CD14-positive monocyte (primary cell): ENCODE data around the gene ARMC5. TPM values are rescaled to one million over a fixed set of nuclear protein-coding genes. Genes with fewer than 3 reads are reported as not detected.

Experiments
- DNase-seq, 3 donors: peaks; one replicate each; pipeline ENCODE4 v3.0.0-alpha.2; 2011 to 2022
- H2AFZ ChIP-seq: 2 replicates; pipeline ENCODE4 v1.6.0; 2012; ENCODE audit warnings: mild to moderate bottlenecking, low read depth, low read length, inconsistent platforms; ENCODE audit not compliant: insufficient read depth, poor library complexity, severe bottlenecking
- H3K27ac ChIP-seq, 2 donors: 1 replicate in 1 of 2; 2 replicates in 1 of 2; pipeline ENCODE4 v1.5.1; 2012 to 2013; ENCODE audit warnings: low read length in 2 of 2, control low read depth in 1 of 2, inconsistent platforms in 1 of 2, low read depth in 1 of 2, mild to moderate bottlenecking in 1 of 2
- H3K27me3 ChIP-seq, 2 donors: one replicate each; pipeline versions ENCODE4 v1.6.0 to v1.6.1; 2011 to 2013; ENCODE audit warnings: low read length in 2 of 2; ENCODE audit not compliant: control insufficient read depth in 2 of 2, insufficient read depth in 2 of 2
- H3K36me3 ChIP-seq, 2 donors: replicated peaks in 1 of 2; 1 replicate in 1 of 2; 2 replicates in 1 of 2; pipeline versions ENCODE4 v1.5.1 to v1.6.1; 2012 to 2013; ENCODE audit warnings: low read length in 2 of 2, control low read depth in 1 of 2, inconsistent platforms in 1 of 2, mild to moderate bottlenecking in 1 of 2; ENCODE audit not compliant: insufficient read depth in 2 of 2, control insufficient read depth in 1 of 2
- H3K4me1 ChIP-seq, 2 donors: 1 replicate in 1 of 2; 2 replicates in 1 of 2; pipeline versions ENCODE4 v1.5.1 to v1.6.1; 2012 to 2013; ENCODE audit warnings: low read length in 2 of 2, control low read depth in 1 of 2, inconsistent platforms in 1 of 2, mild to moderate bottlenecking in 1 of 2, moderate library complexity in 1 of 2; ENCODE audit not compliant: insufficient read depth in 2 of 2, control insufficient read depth in 1 of 2
- H3K4me2 ChIP-seq: replicated peaks from 2 replicates; pipeline ENCODE3; 2012; ENCODE audit warnings: low read length, moderate library complexity, mild to moderate bottlenecking; ENCODE audit not compliant: poor library complexity, severe bottlenecking; ENCODE audit errors: extremely low read depth
- H3K4me3 ChIP-seq, 3 experiments: fragments of 200-600 bp in 1 of 3; sonication (generic) in 1 of 3; replicated peaks in 1 of 3; 1 replicate in 2 of 3; 2 replicates in 1 of 3; pipeline ENCODE4 v1.5.1; 2011 to 2013; ENCODE audit warnings: low read length in 3 of 3, mild to moderate bottlenecking in 3 of 3, control low read depth in 2 of 3, low read depth in 2 of 3, inconsistent platforms in 1 of 3, moderate library complexity in 1 of 3
- H3K79me2 ChIP-seq: 2 replicates; pipeline ENCODE4 v1.6.0; 2012; ENCODE audit warnings: mild to moderate bottlenecking, control low read depth, inconsistent platforms, low read length, moderate library complexity; ENCODE audit not compliant: insufficient read depth
- H3K9ac ChIP-seq: 2 replicates; pipeline ENCODE4 v1.6.0; 2017; ENCODE audit warnings: low read length, mild to moderate bottlenecking; ENCODE audit not compliant: insufficient read depth, poor library complexity, severe bottlenecking
- H3K9me3 ChIP-seq, 2 donors: replicated peaks in 1 of 2; 1 replicate in 1 of 2; 2 replicates in 1 of 2; pipeline versions ENCODE4 v1.5.1 to v1.6.1; 2012 to 2013; ENCODE audit warnings: low read length in 2 of 2, control low read depth in 1 of 2; ENCODE audit not compliant: control insufficient read depth in 1 of 2, insufficient read depth in 1 of 2
- H4K20me1 ChIP-seq: 2 replicates; pipeline ENCODE4 v1.6.0; 2012; ENCODE audit warnings: mild to moderate bottlenecking, low read length, control low read depth, moderate library complexity; ENCODE audit not compliant: insufficient read depth
- H3K27ac Mint-ChIP-seq, 7 donors: one replicate each; pipeline ENCODE4 v1.8.0; 2020; ENCODE audit warnings: mild to moderate bottlenecking in 7 of 7, mixed read lengths in 7 of 7, moderate library complexity in 6 of 7, inconsistent platforms in 2 of 7
- H3K27me3 Mint-ChIP-seq, 3 donors: one replicate each; pipeline ENCODE4 v1.8.0; 2021 to 2022; ENCODE audit warnings: low read depth in 3 of 3, mild to moderate bottlenecking in 3 of 3, mixed read lengths in 3 of 3, moderate library complexity in 3 of 3, inconsistent platforms in 1 of 3
- H3K36me3 Mint-ChIP-seq, 2 donors: one replicate each; pipeline ENCODE4 v1.8.0; 2020; ENCODE audit warnings: mixed read lengths in 2 of 2, inconsistent platforms in 1 of 2, mild to moderate bottlenecking in 1 of 2
- H3K4me1 Mint-ChIP-seq: one replicate; pipeline ENCODE4 v1.8.0; 2020; ENCODE audit warnings: mild to moderate bottlenecking, mixed read lengths
- H3K4me3 Mint-ChIP-seq, 2 donors: one replicate each; pipeline ENCODE4 v1.8.0; 2020; ENCODE audit warnings: mild to moderate bottlenecking in 2 of 2, mixed read lengths in 2 of 2, moderate library complexity in 1 of 2
- H3K9me3 Mint-ChIP-seq, 7 donors: one replicate each; pipeline ENCODE4 v1.8.0; 2020 to 2022; ENCODE audit warnings: mixed read lengths in 7 of 7, mild to moderate bottlenecking in 6 of 7, moderate library complexity in 6 of 7, inconsistent platforms in 2 of 7
- WGBS: methylation state at CpG from one replicate; pipeline ENCODE4 v1.1.5; 2013; ENCODE audit warnings: missing lambda C conversion rate; ENCODE audit not compliant: insufficient coverage; 5-methylcytosine and 5-hydroxymethylcytosine counted together
- intact Hi-C, 2 donors: fragments of 100-400 bp; cut with micrococcal nuclease; formaldehyde crosslinking; loops; one replicate each; pipeline versions ENCODE4 v1.15.0 to v1.15.1; 2023
- polyA plus RNA-seq, 3 donors: library from polyadenylated mRNA; depleted of rRNA in 1 of 3; unstranded in 2 of 3; stranded (reverse) in 1 of 3; fragments of 300-500 nt in 2 of 3; fragments of >200 nt in 1 of 3; fragmentation: Illumina TruSeq in 2 of 3; gene quantifications; 1 replicate in 2 of 3; 2 replicates in 1 of 3; pipeline ENCODE4 v1.2.3, GENCODE V29; 2012 to 2021
- TF ChIP-seq, protein P1 (sequence below): fragments of 200-600 bp; IDR thresholded peaks from one replicate; pipeline ENCODE4 v1.8.0; 2022; ENCODE audit warnings: antibody characterized with exemption, mild to moderate bottlenecking

Gene ARMC5
- polyA plus RNA-seq, 3 donors = 2.9 to 9.3 (median 4.2) TPM

DNA sequence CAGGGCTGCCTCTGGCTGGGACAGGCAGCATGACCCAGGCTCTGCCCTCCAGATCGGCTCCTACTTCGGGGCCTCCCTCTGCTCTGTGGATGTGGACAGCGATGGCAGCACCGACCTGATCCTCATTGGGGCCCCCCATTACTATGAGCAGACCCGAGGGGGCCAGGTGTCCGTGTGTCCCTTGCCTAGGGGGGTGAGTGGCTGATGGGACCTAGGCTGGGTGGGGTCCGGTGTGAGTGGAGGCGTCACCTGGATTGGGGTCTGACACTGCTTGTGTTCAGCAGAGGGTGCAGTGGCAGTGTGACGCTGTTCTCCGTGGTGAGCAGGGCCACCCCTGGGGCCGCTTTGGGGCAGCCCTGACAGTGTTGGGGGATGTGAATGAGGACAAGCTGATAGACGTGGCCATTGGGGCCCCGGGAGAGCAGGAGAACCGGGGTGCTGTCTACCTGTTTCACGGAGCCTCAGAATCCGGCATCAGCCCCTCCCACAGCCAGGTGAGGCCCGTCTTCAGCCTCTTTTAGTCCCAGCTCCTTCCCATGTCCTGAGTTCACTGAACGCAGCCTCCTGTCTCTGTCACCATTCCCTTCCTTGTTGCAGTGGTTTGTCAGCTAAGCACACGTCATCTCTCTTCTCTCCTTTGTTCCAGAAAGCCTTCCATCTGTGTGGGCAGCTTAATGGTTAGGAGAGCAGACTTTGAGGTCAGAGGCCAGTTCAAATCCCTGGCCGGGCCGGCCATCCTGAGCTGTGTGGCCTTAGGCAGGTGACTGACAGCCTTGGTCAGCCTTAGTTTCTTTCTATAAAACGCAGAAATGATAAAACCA is 48.1 kb upstream of the ARMC5 start:
- Histone ChIP-seq H2AFZ (no peak overlapping the region), H3K36me3 (no peaks in the 10 kb centered on the region), H3K9me3 (no peaks in the 10 kb centered on the region), H4K20me1 (no peaks in the 10 kb centered on the region), H3K4me1 (no peaks in the 10 kb centered on the region), H3K4me2 (no peak overlapping the region), H3K27ac (no peak overlapping the region), H3K4me3 (no peak overlapping the region), H3K27me3 (no peaks in the 10 kb centered on the region), H3K9ac (no peak overlapping the region), H3K79me2 (no peaks in the 10 kb centered on the region)
- Mint-ChIP-seq H3K4me3 (no peak overlapping the region), H3K27me3 (peaks cover 8 to 15% (median 8%) of the 10 kb centered on the region in 3 donors), H3K27ac (no peak overlapping the region), H3K36me3 (no peaks in the 10 kb centered on the region), H3K9me3 (no peaks in the 10 kb centered on the region), H3K4me1 (no peaks in the 10 kb centered on the region)
- no peak for DNase-seq
- TF ChIP-seq, protein P1, sequence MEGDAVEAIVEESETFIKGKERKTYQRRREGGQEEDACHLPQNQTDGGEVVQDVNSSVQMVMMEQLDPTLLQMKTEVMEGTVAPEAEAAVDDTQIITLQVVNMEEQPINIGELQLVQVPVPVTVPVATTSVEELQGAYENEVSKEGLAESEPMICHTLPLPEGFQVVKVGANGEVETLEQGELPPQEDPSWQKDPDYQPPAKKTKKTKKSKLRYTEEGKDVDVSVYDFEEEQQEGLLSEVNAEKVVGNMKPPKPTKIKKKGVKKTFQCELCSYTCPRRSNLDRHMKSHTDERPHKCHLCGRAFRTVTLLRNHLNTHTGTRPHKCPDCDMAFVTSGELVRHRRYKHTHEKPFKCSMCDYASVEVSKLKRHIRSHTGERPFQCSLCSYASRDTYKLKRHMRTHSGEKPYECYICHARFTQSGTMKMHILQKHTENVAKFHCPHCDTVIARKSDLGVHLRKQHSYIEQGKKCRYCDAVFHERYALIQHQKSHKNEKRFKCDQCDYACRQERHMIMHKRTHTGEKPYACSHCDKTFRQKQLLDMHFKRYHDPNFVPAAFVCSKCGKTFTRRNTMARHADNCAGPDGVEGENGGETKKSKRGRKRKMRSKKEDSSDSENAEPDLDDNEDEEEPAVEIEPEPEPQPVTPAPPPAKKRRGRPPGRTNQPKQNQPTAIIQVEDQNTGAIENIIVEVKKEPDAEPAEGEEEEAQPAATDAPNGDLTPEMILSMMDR = no peak
- WGBS = 95% methylated on average over 16 of the region's 22 CpGs
- intact Hi-C loops = no loop called here

DNA sequence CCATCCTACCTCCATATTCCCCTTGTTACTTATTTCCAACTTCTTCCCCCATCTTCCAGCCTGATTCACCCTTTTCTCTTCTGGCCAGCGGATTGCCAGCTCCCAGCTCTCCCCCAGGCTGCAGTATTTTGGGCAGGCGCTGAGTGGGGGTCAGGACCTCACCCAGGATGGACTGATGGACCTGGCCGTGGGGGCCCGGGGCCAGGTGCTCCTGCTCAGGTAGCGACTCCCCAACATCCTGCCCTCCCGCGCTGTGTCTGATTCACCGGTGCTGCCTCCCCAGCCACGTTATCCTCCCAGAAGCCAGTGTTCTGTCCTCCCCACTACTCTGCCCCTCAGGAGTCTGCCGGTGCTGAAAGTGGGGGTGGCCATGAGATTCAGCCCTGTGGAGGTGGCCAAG is 46.6 kb upstream of the ARMC5 start:
- Mint-ChIP-seq H3K36me3 (no peaks in the 10 kb centered on the region), H3K4me3 (no peak overlapping the region), H3K9me3 (peaks cover 0 to 3% (median 0%) of the 10 kb centered on the region in 7 donors), H3K27me3 (peaks cover 2 to 15% (median 8%) of the 10 kb centered on the region in 3 donors), H3K4me1 (peaks cover 3% of the 10 kb centered on the region), H3K27ac (no peak overlapping the region)
- Histone ChIP-seq H3K36me3 (no peaks in the 10 kb centered on the region), H3K27me3 (no peaks in the 10 kb centered on the region), H3K9ac (no peak overlapping the region), H3K9me3 (no peaks in the 10 kb centered on the region), H3K4me3 (no peak overlapping the region), H4K20me1 (no peaks in the 10 kb centered on the region), H3K27ac (no peak overlapping the region), H2AFZ (no peak overlapping the region), H3K4me2 (no peak overlapping the region), H3K4me1 (no peaks in the 10 kb centered on the region), H3K79me2 (no peaks in the 10 kb centered on the region)
- intact Hi-C loops = no loop called here
- no peak for DNase-seq
- TF ChIP-seq, protein P1 = no peak
- WGBS = 95% methylated on average over 4 of the region's 10 CpGs
